IMR-90 (cell line): ENCODE data around the gene URB2. TPM values are rescaled to one million over a fixed set of nuclear protein-coding genes. Genes with fewer than 3 reads are reported as not detected.

ENCODE experiments used
- ATAC-seq: fragments of 200-7000 bp; cut with Tn5 transposase; 2 replicates; pipeline ENCODE4 v1.9.1; 2020; ENCODE audit warnings: low read depth, mild to moderate bottlenecking, moderate library complexity
- BruUV-seq: library from RNA; stranded (reverse); fragments of 400-500 nt; replicated peaks from 2 replicates; lab custom pipeline; 2021; lab: Mats Ljungman, UMichigan
- CTCF ChIA-PET: fragments of 300-600 bp; formaldehyde crosslinking; extraction: SDS; loops from one replicate; lab custom pipeline; 2021; ENCODE audit warnings: antibody characterized with exemption; lab: Yijun Ruan, JAX
- POLR2A ChIA-PET: fragments of 300-600 bp; sonication (Branson Sonifier 250); formaldehyde crosslinking; loops from one replicate; lab custom pipeline; 2022; ENCODE audit warnings: antibody characterized with exemption; ENCODE audit not compliant: unreplicated experiment; lab: Charles Lee
- DNase-seq: peaks from one replicate; pipeline ENCODE4 v3.0.0; 2013
- H2AFZ ChIP-seq: replicated peaks from 2 replicates; pipeline ENCODE3; 2013; ENCODE audit warnings: low read length, mild to moderate bottlenecking; ENCODE audit not compliant: poor library complexity
- H2AK5ac ChIP-seq: 2 replicates; pipeline ENCODE4 v1.6.1; 2013; ENCODE audit warnings: low read depth, low read length, inconsistent platforms
- H2AK9ac ChIP-seq: replicated peaks from 2 replicates; pipeline ENCODE3; 2013; ENCODE audit warnings: mild to moderate bottlenecking, low read depth, low read length, moderate library complexity; ENCODE audit not compliant: poor library complexity
- H2BK120ac ChIP-seq: 2 replicates; pipeline ENCODE4 v1.6.1; 2013; ENCODE audit warnings: low read depth, low read length, inconsistent platforms
- H2BK15ac ChIP-seq: 3 replicates; pipeline ENCODE4 v1.6.1; 2013; ENCODE audit warnings: low read depth, low read length, inconsistent platforms
- H2BK20ac ChIP-seq: 2 replicates; pipeline ENCODE4 v1.6.1; 2013; ENCODE audit warnings: low read depth, mild to moderate bottlenecking, inconsistent platforms, low read length, moderate library complexity
- H2BK5ac ChIP-seq: 2 replicates; pipeline ENCODE4 v1.6.1; 2013; ENCODE audit warnings: mild to moderate bottlenecking, low read depth, low read length, inconsistent platforms; ENCODE audit not compliant: poor library complexity, severe bottlenecking
- H3K14ac ChIP-seq: replicated peaks from 2 replicates; pipeline ENCODE4 v1.6.1; 2013; ENCODE audit warnings: low read depth, low read length, inconsistent platforms
- H3K18ac ChIP-seq: 2 replicates; pipeline ENCODE4 v1.6.1; 2013; ENCODE audit warnings: low read depth, low read length, control low read depth
- H3K23ac ChIP-seq: 2 replicates; pipeline ENCODE4 v1.6.1; 2013; ENCODE audit warnings: low read depth, low read length, inconsistent platforms
- H3K27ac ChIP-seq: 2 replicates; pipeline ENCODE4 v1.5.1; 2013; ENCODE audit warnings: mild to moderate bottlenecking, control low read depth, low read length; ENCODE audit not compliant: insufficient read depth
- H3K27me3 ChIP-seq: 2 replicates; pipeline ENCODE4 v1.6.1; 2013; ENCODE audit warnings: low read length; ENCODE audit not compliant: control insufficient read depth, insufficient read depth
- H3K36me3 ChIP-seq: 2 replicates; pipeline ENCODE4 v1.6.1; 2013; ENCODE audit warnings: low read length, mixed read lengths; ENCODE audit not compliant: control insufficient read depth, insufficient read depth
- H3K4ac ChIP-seq: 2 replicates; pipeline ENCODE4 v1.6.1; 2013; ENCODE audit warnings: low read depth, low read length, inconsistent platforms
- H3K4me1 ChIP-seq: 2 replicates; pipeline ENCODE4 v1.6.1; 2013; ENCODE audit warnings: low read length, mixed read lengths; ENCODE audit not compliant: control insufficient read depth, insufficient read depth
- H3K4me2 ChIP-seq: 2 replicates; pipeline ENCODE4 v1.6.1; 2013; ENCODE audit warnings: low read depth, mild to moderate bottlenecking, control low read depth, low read length, moderate library complexity
- H3K4me3 ChIP-seq: 2 replicates; pipeline ENCODE4 v1.5.1; 2013; ENCODE audit warnings: low read depth, mild to moderate bottlenecking, control low read depth, low read length, moderate library complexity; ENCODE audit not compliant: insufficient read depth
- H3K56ac ChIP-seq: 2 replicates; pipeline ENCODE4 v1.6.1; 2013; ENCODE audit warnings: low read length, inconsistent platforms; ENCODE audit not compliant: insufficient read depth; ENCODE audit errors: extremely low read depth
- H3K79me1 ChIP-seq, 2 experiments: 2 replicates each; pipeline ENCODE4 v1.6.1; 2013; ENCODE audit warnings: low read length in 2 of 2, inconsistent platforms in 1 of 2, low read depth in 1 of 2
- H3K9ac ChIP-seq: 2 replicates; pipeline ENCODE4 v1.6.1; 2013; ENCODE audit warnings: low read depth, low read length, control low read depth
- H3K9me1 ChIP-seq: 2 replicates; pipeline ENCODE4 v1.6.1; 2013; ENCODE audit warnings: low read length, inconsistent platforms; ENCODE audit not compliant: insufficient read depth
- H3K9me3 ChIP-seq: 2 replicates; pipeline ENCODE4 v1.6.1; 2013; ENCODE audit warnings: low read length; ENCODE audit not compliant: control insufficient read depth, insufficient read depth
- H4K20me1 ChIP-seq: 2 replicates; pipeline ENCODE4 v1.6.1; 2013; ENCODE audit warnings: low read length, inconsistent platforms; ENCODE audit not compliant: insufficient read depth
- H4K5ac ChIP-seq: 2 replicates; pipeline ENCODE4 v1.6.1; 2013; ENCODE audit warnings: mild to moderate bottlenecking, low read depth, low read length, control low read depth
- H4K8ac ChIP-seq, 2 experiments: 2 replicates each; pipeline ENCODE4 v1.6.1; 2013; ENCODE audit warnings: low read depth in 2 of 2, low read length in 2 of 2, control low read depth in 1 of 2, inconsistent platforms in 1 of 2
- H4K91ac ChIP-seq: 2 replicates; pipeline ENCODE4 v1.6.1; 2013; ENCODE audit warnings: low read depth, low read length, inconsistent platforms; ENCODE audit not compliant: insufficient read depth
- CEBPB ChIP-seq: IDR thresholded peaks from 2 replicates; pipeline ENCODE4 v1.6.1; 2012; ENCODE audit warnings: low read depth, low read length, improper control_type of control experiment
- CHD1 ChIP-seq: IDR thresholded peaks from 2 replicates; pipeline ENCODE4 v1.6.1; 2012; ENCODE audit warnings: low read depth, low read length, improper control_type of control experiment
- CTCF ChIP-seq: conservative IDR thresholded peaks from 2 replicates; pipeline ENCODE4 v1.5.1; 2012; ENCODE audit warnings: mild to moderate bottlenecking, low read depth, low read length, improper control_type of control experiment
- FOS ChIP-seq: fragments of 150-350 bp; IDR thresholded peaks from 2 replicates; pipeline ENCODE4 v1.6.1; 2016; ENCODE audit warnings: low read depth, low read length
- MAFK ChIP-seq: IDR thresholded peaks from 2 replicates; pipeline ENCODE4 v1.6.1; 2012; ENCODE audit warnings: low read depth, low read length, improper control_type of control experiment
- MAZ ChIP-seq: IDR thresholded peaks from 2 replicates; pipeline ENCODE4 v1.6.1; 2012; ENCODE audit warnings: low read depth, mild to moderate bottlenecking, low read length, improper control_type of control experiment, moderate library complexity, borderline replicate concordance
- NFE2L2 ChIP-seq: fragments of 150-350 bp; IDR thresholded peaks from 2 replicates; pipeline ENCODE4 v1.6.1; 2016; ENCODE audit warnings: low read depth, mild to moderate bottlenecking, low read length
- RAD21 ChIP-seq: IDR thresholded peaks from 2 replicates; pipeline ENCODE4 v1.6.1; 2012; ENCODE audit warnings: low read length, improper control_type of control experiment
- RCOR1 ChIP-seq: IDR thresholded peaks from 2 replicates; pipeline ENCODE4 v1.6.1; 2012; ENCODE audit warnings: mild to moderate bottlenecking, low read length, improper control_type of control experiment; ENCODE audit not compliant: insufficient replicate concordance
- USF2 ChIP-seq: fragments of 150-350 bp; IDR thresholded peaks from 2 replicates; pipeline ENCODE4 v1.6.1; 2017; ENCODE audit warnings: mild to moderate bottlenecking, antibody characterized with exemption, low read length, low read depth
- WGBS, 2 experiments: methylation state at CpG; one replicate each; pipeline versions ENCODE4 v1.1.5 to v1.1.7; 2013; ENCODE audit warnings: missing lambda C conversion rate in 2 of 2; ENCODE audit not compliant: insufficient read length in 1 of 2; ENCODE audit errors: extremely low coverage in 2 of 2; 5-methylcytosine and 5-hydroxymethylcytosine counted together
- dilution Hi-C: fragments of 300-500 bp; cut with HindIII; formaldehyde crosslinking; loops from one replicate; pipeline ENCODE4 v1.14.3; 2018; ENCODE audit warnings: low sequenced_read_pairs; ENCODE audit not compliant: unreplicated experiment
- in situ Hi-C: fragments of 300-500 bp; cut with MboI; formaldehyde crosslinking; loops from 3 replicates; pipeline ENCODE4 v1.14.3; 2019; ENCODE audit warnings: low sequenced_read_pairs, inconsistent platforms, mixed read lengths
- intact Hi-C: fragments of 100-400 bp; cut with micrococcal nuclease; formaldehyde crosslinking; loops from 2 replicates; pipeline ENCODE4 v1.10.0; 2022
- polyA plus RNA-seq, 3 experiments: library from polyadenylated mRNA; depleted of rRNA; stranded (reverse); fragments of >200 nt; gene quantifications; 2 replicates each; pipeline ENCODE4 v1.2.3, GENCODE V29; 2012; ENCODE audit warnings: low replicate concordance in 1 of 3
- total RNA-seq: library from RNA; depleted of rRNA; stranded (reverse); fragments of >200 nt; gene quantifications from 2 replicates; pipeline ENCODE4 v1.2.3, GENCODE V29; 2012

The URB2 gene
- total and polyA plus RNA-seq, 2 of the 4 experiments (the other 2 are of a cell fraction), result 5.9 to 15.4 TPM

DNA sequence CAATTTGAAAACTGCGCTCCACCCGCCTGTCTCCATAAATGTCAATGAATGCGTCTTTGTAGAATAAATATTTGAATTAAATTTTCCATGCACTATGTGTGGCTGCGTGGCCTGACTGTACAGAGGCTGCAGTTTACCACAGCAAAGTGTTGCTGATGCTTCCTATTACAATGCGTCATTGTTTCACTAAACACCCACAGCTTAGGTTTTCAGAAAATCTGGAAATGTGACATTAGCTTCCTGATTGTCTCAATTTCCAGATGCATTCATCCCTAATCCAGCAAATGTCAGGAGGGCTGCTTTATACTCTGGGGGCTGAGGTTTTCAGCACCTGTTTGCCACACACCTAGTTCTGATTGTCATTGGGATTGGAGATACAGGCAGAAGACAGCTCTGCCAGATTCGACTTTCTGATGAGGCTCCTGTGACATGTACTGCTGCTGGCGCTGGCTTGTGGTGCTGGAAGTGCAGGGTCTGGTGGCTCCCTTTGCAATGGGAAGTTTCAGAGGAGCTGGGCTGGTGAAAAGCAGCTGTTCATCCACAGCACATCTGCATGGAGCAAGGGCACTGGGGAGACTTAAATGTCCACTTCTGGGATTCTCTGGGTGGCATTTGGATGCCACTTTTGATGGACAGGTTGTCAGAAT lies 40.0 kb downstream of the URB2 start:
- Histone ChIP-seq H2BK20ac (no peak overlapping the region), H3K36me3 (no peaks in the 10 kb centered on the region), H2BK15ac (no peak overlapping the region), H3K27me3 (no peaks in the 10 kb centered on the region), H3K4ac (no peak overlapping the region), H2AFZ (no peak overlapping the region), H2AK9ac (no peak overlapping the region), H3K27ac (no peak overlapping the region), H3K56ac (no peak overlapping the region), H3K18ac (no peak overlapping the region), H4K5ac (no peak overlapping the region), H3K9ac (no peak overlapping the region), H3K4me1 (peaks cover 6% of the 10 kb centered on the region), H4K8ac (no peak overlapping the region), H3K4me3 (no peak overlapping the region), H3K23ac (no peak overlapping the region), H2AK5ac (no peak overlapping the region), H3K14ac (no peak overlapping the region), H3K9me3 (no peaks in the 10 kb centered on the region), H4K91ac (no peak overlapping the region), H3K9me1 (peaks cover 6% of the 10 kb centered on the region; the same call in 1 of the 2 replicates), H3K79me1 (no peaks in the 10 kb centered on the region), H3K4me2 (no peak overlapping the region), H2BK120ac (no peak overlapping the region), H4K20me1 (no peaks in the 10 kb centered on the region), H2BK5ac (no peak overlapping the region)
- ATAC-seq (no peak), DNase-seq (no peak)
- in situ Hi-C loops (loop anchor here (10.0 kb wide), 1 partner anchor 649 kb away; no protein-coding TSS in a partner anchor), intact Hi-C loops (loop anchor here (10.0 kb wide), 1 partner anchor 189 kb away; no protein-coding TSS in a partner anchor), dilution Hi-C loops (no loop called here)
- BruUV-seq, result no TSS peak
- WGBS, 2 experiments, result 84% methylated on average over 3 of the region's 7 CpGs; no CpG with 5 or more reads in 1 of the 2 experiments
- POLR2A ChIA-PET, result no interaction called here
- CTCF ChIA-PET, result interaction anchor here (0.6 kb wide), 1 partner anchor 259 kb away, joined by 3 read pairs; no protein-coding TSS in a partner anchor
- no peak for TF ChIP-seq CEBPB
- TF ChIP-seq CHD1, result no peak
- no peak for TF ChIP-seq RAD21
- TF ChIP-seq RCOR1, result no peak
- TF ChIP-seq FOS, result no peak
- TF ChIP-seq MAZ, result no peak
- no peak for TF ChIP-seq USF2
- no peak for TF ChIP-seq MAFK
- TF ChIP-seq NFE2L2, result no peak
- TF ChIP-seq CTCF, result no peak
